Left lung (tissue), 10 donors: ENCODE results near the gene HEXIM1. TPM values are rescaled to one million over a fixed set of nuclear protein-coding genes. Genes with fewer than 3 reads are reported as not detected.
A peak's percentile ranks its signal among the peaks of the same experiment; 100 is the strongest.

ENCODE experiments used
- ATAC-seq: fragments of 200-7000 bp; cut with Tn5 transposase; one replicate; pipeline ENCODE4 v1.9.1; 2020; ENCODE audit warnings: moderate library complexity
- DNase-seq, 4 donors: peaks; one replicate each; pipeline ENCODE4 v3.0.0-alpha.2; 2013 to 2020
- H3K27ac ChIP-seq, 2 donors: fragments of 200-600 bp; sonication (generic) in 1 of 2; one replicate each; pipeline versions ENCODE4 v1.5.0 to v1.8.0; 2020 to 2021
- H3K27me3 ChIP-seq, 2 donors: fragments of 200-600 bp; sonication (generic) in 1 of 2; one replicate each; pipeline versions ENCODE4 v1.5.0 to v1.8.0; 2020 to 2021
- H3K36me3 ChIP-seq, 2 donors: fragments of 200-600 bp; sonication (generic) in 1 of 2; one replicate each; pipeline versions ENCODE4 v1.5.0 to v1.8.0; 2020 to 2021
- H3K4me1 ChIP-seq, 2 donors: fragments of 200-600 bp; one replicate each; pipeline ENCODE4 v1.8.0; 2021
- H3K4me3 ChIP-seq, 2 donors: fragments of 200-600 bp; sonication (generic) in 1 of 2; one replicate each; pipeline versions ENCODE4 v1.5.0 to v1.8.0; 2020 to 2021; ENCODE audit warnings: mild to moderate bottlenecking in 1 of 2
- H3K9me3 ChIP-seq, 2 donors: fragments of 200-600 bp; sonication (generic) in 1 of 2; one replicate each; pipeline versions ENCODE4 v1.5.0 to v1.8.0; 2020 to 2021
- CTCF ChIP-seq, 2 donors: fragments of 200-600 bp; sonication (generic) in 1 of 2; IDR thresholded peaks; one replicate each; pipeline versions ENCODE4 v1.5.0 to v1.8.0; 2021; ENCODE audit warnings: antibody characterized with exemption in 2 of 2
- intact Hi-C, 2 donors: fragments of 100-400 bp; cut with DNase I; formaldehyde crosslinking; loops; one replicate each; pipeline versions ENCODE4 v1.11.2 to v1.14.2; 2022
- polyA plus RNA-seq, 6 donors: library from polyadenylated mRNA; unstranded; fragments of 120-200 nt; gene quantifications; one replicate each; pipeline ENCODE4 v1.2.1, GENCODE V29; 2013; ENCODE audit not compliant: insufficient read length in 6 of 6
- total RNA-seq, 2 donors: library from RNA; stranded (reverse); fragmentation: NEBNext Ultra II Directional; extraction: Animal tissue kit (Norgen Biotek cat#: 25700); gene quantifications; one replicate each; pipeline ENCODE4 v1.2.1, GENCODE V29; 2021
- donor health status: DM: no; HTN: yes; CAD: no.
- donor health status: DM: no; HTN: no; CAD: no.

Gene HEXIM1
- total and polyA plus RNA-seq, 8 donors, result 27.3 to 41.5 (median 34.8) TPM

DNA sequence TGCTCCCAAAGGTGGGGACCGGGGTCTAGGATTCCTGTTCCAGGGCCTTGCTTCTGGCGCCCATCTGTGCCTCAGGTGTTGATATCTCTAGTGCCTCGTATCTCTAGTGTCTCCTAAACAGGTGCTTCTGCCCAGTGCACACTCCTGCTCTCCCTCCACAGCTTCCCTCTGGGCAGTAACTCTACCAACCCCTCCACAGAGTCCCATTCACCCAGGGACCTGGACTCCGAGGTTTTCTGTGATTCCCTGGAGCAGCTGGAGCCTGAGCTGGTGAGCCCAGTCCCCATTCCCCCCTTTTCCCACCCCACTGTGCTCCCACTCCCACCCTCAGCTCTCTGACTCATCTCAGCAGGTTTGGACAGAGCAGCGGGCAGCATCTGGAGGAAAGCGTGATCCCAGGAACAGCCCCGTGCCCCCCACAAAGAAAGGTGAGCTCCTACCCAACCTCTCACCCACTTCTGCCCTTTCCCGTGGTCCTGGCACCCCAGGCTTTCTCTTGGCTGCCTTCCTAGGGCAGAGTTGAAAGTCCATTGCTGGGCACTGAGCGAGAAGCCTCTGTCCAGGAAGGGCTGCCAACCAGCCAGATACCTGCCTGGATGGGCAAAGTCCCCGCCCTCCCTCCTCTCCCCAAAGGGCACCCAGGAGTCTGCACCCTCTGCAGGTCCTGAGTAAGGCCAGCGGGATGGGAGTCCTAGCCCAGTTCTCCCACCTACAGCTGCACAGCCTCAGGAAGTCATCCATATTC lies 10.5 kb upstream of the HEXIM1 start:
- Histone ChIP-seq H3K27me3 (no peaks in the 10 kb centered on the region), H3K9me3 (no peaks in the 10 kb centered on the region), H3K27ac (no peak overlapping the region), H3K4me1 (peaks cover 6 to 18% of the 10 kb centered on the region in 2 donors), H3K36me3 (no peaks in the 10 kb centered on the region), H3K4me3 (no peak overlapping the region)
- ATAC-seq, result no peak
- intact Hi-C loops, result loop anchor here (5.0 to 10.0 kb wide), 2 partner anchors 57 to 60 kb away; no protein-coding TSS in a partner anchor
- TF ChIP-seq CTCF (IDR thresholded peaks at IDR 0.05), result no peak
- peak in 1 of 4 donors; percentile 20 for DNase-seq

DNA sequence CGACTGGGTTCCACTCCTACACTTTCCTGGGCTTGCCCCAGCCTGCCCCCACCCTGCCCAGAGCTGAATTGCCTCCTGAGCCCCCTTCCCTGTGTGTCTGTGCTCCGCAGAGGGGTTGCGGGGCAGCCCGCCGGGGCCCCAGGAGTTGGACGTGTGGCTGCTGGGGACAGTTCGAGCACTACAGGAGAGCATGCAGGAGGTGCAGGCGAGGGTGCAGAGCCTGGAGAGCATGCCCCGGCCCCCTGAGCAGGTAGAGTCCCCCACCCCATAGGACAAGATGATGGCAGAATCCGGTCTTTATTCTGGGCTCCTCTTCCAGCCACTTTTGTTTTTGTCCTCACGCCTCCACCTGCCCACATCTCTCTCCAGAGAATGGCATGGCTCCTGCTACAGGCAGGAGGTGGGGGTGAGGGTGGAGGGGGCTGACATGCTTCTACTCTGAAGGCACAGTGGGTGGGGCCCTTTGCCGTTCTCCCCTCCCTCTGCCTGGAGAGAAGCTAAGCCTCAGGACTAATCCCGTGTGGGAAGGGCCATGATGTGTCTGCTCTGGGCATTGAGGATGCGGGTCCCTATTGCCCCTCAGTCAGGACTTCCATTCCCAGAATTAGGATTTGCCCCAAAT lies 9.3 kb upstream of the HEXIM1 start:
- ATAC-seq (no peak), DNase-seq (peak in 1 of 4 donors; percentile 66)
- H3K4me3 ChIP-seq, result no peak overlapping the region
- no peak for TF ChIP-seq CTCF (IDR thresholded peaks at IDR 0.05)
- no peaks in the 10 kb centered on the region for H3K27me3 ChIP-seq
- no peak overlapping the region for H3K27ac ChIP-seq
- intact Hi-C loops, result loop anchor here (5.0 to 10.0 kb wide), 2 partner anchors 56 to 58 kb away; no protein-coding TSS in a partner anchor
- no peaks in the 10 kb centered on the region for H3K9me3 ChIP-seq
- H3K36me3 ChIP-seq, result no peaks in the 10 kb centered on the region
- peaks cover 6 to 25% of the 10 kb centered on the region in 2 donors for H3K4me1 ChIP-seq

DNA sequence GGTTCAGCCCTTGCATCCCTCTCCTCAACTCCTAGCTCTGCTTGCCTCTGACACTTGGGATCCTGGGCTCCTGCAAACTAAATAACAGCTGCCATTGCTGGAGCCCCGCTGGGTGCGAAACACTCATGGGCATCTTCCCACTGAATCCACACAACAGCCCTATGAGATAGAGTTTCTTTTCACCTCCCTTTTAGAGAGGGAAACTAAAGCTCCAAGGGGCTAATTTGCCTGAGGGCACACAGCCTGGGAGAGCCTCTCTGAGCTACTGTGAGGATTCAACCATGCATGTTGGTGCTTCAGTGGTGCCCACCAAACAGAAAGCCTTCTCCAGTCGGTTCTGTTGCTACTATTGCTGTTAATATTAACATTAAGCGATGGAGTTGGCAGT lies 8.7 kb upstream of the HEXIM1 start:
- Histone ChIP-seq H3K27me3 (no peaks in the 10 kb centered on the region), H3K36me3 (no peaks in the 10 kb centered on the region), H3K4me1 (peaks cover 7 to 30% of the 10 kb centered on the region in 2 donors), H3K4me3 (no peak overlapping the region), H3K27ac (no peak overlapping the region), H3K9me3 (no peaks in the 10 kb centered on the region)
- ATAC-seq, result no peak
- DNase-seq, result peak in 1 of 4 donors; percentile 7
- intact Hi-C loops, result loop anchor here (5.0 to 10.0 kb wide), 2 partner anchors 55 to 58 kb away; no protein-coding TSS in a partner anchor
- no peak for TF ChIP-seq CTCF (IDR thresholded peaks at IDR 0.05)

GRCh38 chr17:45143094-45143670 lies 5.1 kb upstream of the HEXIM1 start:
- intact Hi-C loops, result no loop called here
- no peaks in the 10 kb centered on the region for H3K36me3 ChIP-seq
- DNase-seq (peak in 1 of 4 donors; percentile 41), ATAC-seq (no peak)
- TF ChIP-seq CTCF (IDR thresholded peaks at IDR 0.05), result no peak
- peak overlapping the region; percentile 80 to 92 for H3K27ac ChIP-seq
- peaks cover 9 to 36% of the 10 kb centered on the region in 2 donors for H3K4me1 ChIP-seq
- H3K9me3 ChIP-seq, result no peaks in the 10 kb centered on the region
- no peaks in the 10 kb centered on the region for H3K27me3 ChIP-seq
- H3K4me3 ChIP-seq, result no peak overlapping the region

DNA sequence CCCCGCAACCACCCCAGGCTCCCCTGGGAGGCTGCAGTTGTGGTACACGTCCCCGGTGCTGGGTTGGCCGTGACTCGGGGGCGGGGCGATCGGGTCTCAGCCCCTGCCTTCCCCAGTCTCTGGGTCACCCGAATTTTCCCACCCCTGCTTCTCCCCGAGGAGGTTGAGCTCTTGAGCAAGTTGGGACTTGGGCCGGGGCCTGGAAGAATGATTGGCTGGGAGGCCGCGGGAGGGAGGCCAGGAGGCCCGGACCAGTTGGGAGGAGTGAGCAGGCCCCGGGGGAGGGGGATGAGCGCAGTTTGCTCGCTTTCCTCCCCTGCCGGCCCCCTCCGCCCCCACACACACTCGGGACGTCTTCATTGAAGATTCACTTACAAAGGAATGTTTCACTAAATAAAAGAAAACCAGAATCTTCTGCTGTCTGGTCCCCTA lies 4.5 kb upstream of the HEXIM1 start:
- H3K4me1 ChIP-seq, result peaks cover 9 to 36% of the 10 kb centered on the region in 2 donors
- peak overlapping the region; percentile 25 to 46 for H3K4me3 ChIP-seq
- no peaks in the 10 kb centered on the region for H3K9me3 ChIP-seq
- DNase-seq (peak; percentile 83 to 92 (median 86)), ATAC-seq (peak; percentile 7)
- no peaks in the 10 kb centered on the region for H3K27me3 ChIP-seq
- H3K36me3 ChIP-seq, result no peaks in the 10 kb centered on the region
- H3K27ac ChIP-seq, result peak overlapping the region; percentile 80 to 92
- intact Hi-C loops, result no loop called here
- no peak for TF ChIP-seq CTCF (IDR thresholded peaks at IDR 0.05)
